ENCODE data around the gene DDX6. TPM values are rescaled to one million over a fixed set of nuclear protein-coding genes. Genes with fewer than 3 reads are reported as not detected.

DDX6 gene
- total and polyA plus RNA-seq, 9 of the 15 experiments (the other 6 are each of a cell fraction or from before 2014, with no cell fraction given): 10.0 to 102 (median 58.2) TPM

- TF ChIP-seq ZNF655 (CRISPR knock-in tag; IDR thresholded peaks at IDR 0.05): no peak
- peak; percentile 7 to 40; a peak in 2 of 4 replicates for TF ChIP-seq MAZ (CRISPR knock-in tag; conservative IDR thresholded peaks at IDR 0.05 in 1 of 2, IDR thresholded peaks at IDR 0.05 in 1 of 2)
- no peak for TF ChIP-seq USF1 (CRISPR knock-in tag; IDR thresholded peaks at IDR 0.05)
- peak in 1 of 2 experiments; percentile 35; a peak in 3 of 4 replicates for TF ChIP-seq RAD21 (CRISPR knock-in tag; conservative IDR thresholded peaks at IDR 0.05 in 1 of 2, IDR thresholded peaks at IDR 0.05 in 1 of 2)
- TF ChIP-seq MGA (IDR thresholded peaks at IDR 0.05): peak; percentile 43
- peak; percentile 83 for TF ChIP-seq RBFOX2 (IDR thresholded peaks at IDR 0.05; ENCODE audit: low read depth, low read length)
- TF ChIP-seq CBFA2T2 (conservative IDR thresholded peaks at IDR 0.05): no peak
- TF ChIP-seq ZBTB9 (CRISPR knock-in tag; IDR thresholded peaks at IDR 0.05): peak; percentile 91
- TF ChIP-seq BRF2 (IDR thresholded peaks at IDR 0.05; ENCODE audit: borderline replicate concordance, insufficient read depth, insufficient read length): no peak
Observed at GRCh38 chr11:118790357-118791110, 430 bp downstream of the DDX6 start (continued).

Data from K562 (cell line).